OCI-LY3 (cell line): ENCODE results near the gene AIG1.

ENCODE experiments used
- CTCF ChIP-seq: fragments of 200-600, 300-600 bp; sonication (generic); IDR thresholded peaks from 2 replicates; pipeline ENCODE4 v1.5.1; 2014; ENCODE audit warnings: antibody characterized with exemption, low read length, low read depth
- EZH2phosphoT487 ChIP-seq: fragments of 200-600 bp; shearing (Covaris generic); IDR thresholded peaks from 2 replicates; pipeline ENCODE4 v1.6.1; 2018; ENCODE audit warnings: antibody characterized with exemption, mixed run types, low read depth

GRCh38 chr6:143293523-143293922 is 232.8 kb downstream of the AIG1 start:
- TF ChIP-seq CTCF, result no peak
- no peak for TF ChIP-seq EZH2phosphoT487
